Panc1 (cell line): ENCODE results near the gene KRTDAP. TPM values are rescaled to one million over a fixed set of nuclear protein-coding genes. Genes with fewer than 3 reads are reported as not detected.

Source experiments
- ATAC-seq: fragments of 200-7000 bp; cut with Tn5 transposase; 2 replicates; pipeline ENCODE4 v1.9.1; 2020; ENCODE audit warnings: mild to moderate bottlenecking, moderate library complexity
- BruUV-seq: library from RNA; stranded (reverse); fragments of 400-500 nt; replicated peaks from 2 replicates; lab custom pipeline; 2021; lab: Mats Ljungman, UMichigan
- CTCF ChIA-PET: fragments of 300-600 bp; sonication (Branson Sonifier 250); formaldehyde crosslinking; loops from one replicate; lab custom pipeline; 2022; ENCODE audit warnings: antibody characterized with exemption; lab: Charles Lee
- POLR2A ChIA-PET: fragments of 300-600 bp; sonication (Branson Sonifier 250); formaldehyde crosslinking; loops from one replicate; lab custom pipeline; 2022; ENCODE audit warnings: antibody characterized with exemption; lab: Charles Lee
- DNase-seq: peaks from one replicate; pipeline ENCODE4 v3.0.0-alpha.2; 2010; ENCODE audit warnings: low read depth, low spot score
- H3K27ac ChIP-seq: 2 replicates; pipeline ENCODE4 v1.5.1; 2011; ENCODE audit warnings: mild to moderate bottlenecking, low read length, inconsistent platforms
- H3K27me3 ChIP-seq: fragments of 200-500 bp; sonication (Bioruptor generic); 2 replicates; pipeline ENCODE4 v1.6.0; 2014; ENCODE audit warnings: low read length, inconsistent platforms; ENCODE audit not compliant: control insufficient read depth, insufficient read depth
- H3K36me3 ChIP-seq: fragments of 200-500 bp; sonication (Bioruptor generic); 2 replicates; pipeline ENCODE4 v1.5.1; 2014; ENCODE audit warnings: inconsistent platforms, mild to moderate bottlenecking, low read length, moderate library complexity; ENCODE audit not compliant: control insufficient read depth, insufficient read depth
- H3K4me1 ChIP-seq: 2 replicates; pipeline ENCODE4 v1.5.1; 2011; ENCODE audit warnings: inconsistent platforms, mild to moderate bottlenecking, low read length, moderate library complexity; ENCODE audit not compliant: control insufficient read depth, insufficient read depth
- H3K4me3 ChIP-seq, 2 experiments: 2 replicates each; pipeline ENCODE4 v1.5.1; 2011 to 2012; ENCODE audit warnings: low read depth in 2 of 2, low read length in 2 of 2, mild to moderate bottlenecking in 2 of 2, inconsistent platforms in 1 of 2, moderate library complexity in 1 of 2
- H3K9me3 ChIP-seq: fragments of 200-500 bp; sonication (Bioruptor generic); 2 replicates; pipeline ENCODE4 v1.5.1; 2014; ENCODE audit warnings: low read depth, mild to moderate bottlenecking, inconsistent platforms, low read length, moderate library complexity; ENCODE audit not compliant: control insufficient read depth, insufficient read depth
- POLR2AphosphoS5 ChIP-seq: IDR thresholded peaks from 2 replicates; pipeline ENCODE4 v1.6.1; 2012; ENCODE audit warnings: mild to moderate bottlenecking, low read depth, low read length, moderate library complexity
- REST ChIP-seq, 2 experiments: IDR thresholded peaks; 2 replicates each; pipeline ENCODE4 v1.6.1; 2011 to 2012; ENCODE audit warnings: low read depth in 2 of 2, control low read depth in 1 of 2, low read length in 1 of 2, mild to moderate bottlenecking in 1 of 2, moderate library complexity in 1 of 2; ENCODE audit not compliant: insufficient read depth in 1 of 2
- SIN3A ChIP-seq: IDR thresholded peaks from 2 replicates; pipeline ENCODE4 v1.6.1; 2012; ENCODE audit warnings: low read depth, mild to moderate bottlenecking, low read length, moderate library complexity, borderline replicate concordance; ENCODE audit not compliant: insufficient read depth
- TCF7L2 ChIP-seq: IDR thresholded peaks from 2 replicates; pipeline ENCODE4 v1.6.1; 2011; ENCODE audit warnings: mild to moderate bottlenecking, low read depth, low read length, inconsistent platforms
- in situ Hi-C: cut with HindIII; loops from 2 replicates; pipeline ENCODE4 v1.10.0; 2016; ENCODE audit warnings: low sequenced_read_pairs, low pct_unique_long_range_greater_than_20kb
- intact Hi-C: fragments of 100-400 bp; cut with micrococcal nuclease; formaldehyde crosslinking; loops from one replicate; pipeline ENCODE4 v1.10.0; 2022; ENCODE audit not compliant: unreplicated experiment
- total RNA-seq: library from RNA; stranded (reverse); gene quantifications from one replicate; pipeline ENCODE4 v1.2.1, GENCODE V29; 2021; ENCODE audit not compliant: unreplicated experiment
- TF ChIP-seq, protein P1 (sequence below): fragments of 450-650 bp; IDR thresholded peaks from 2 replicates; pipeline ENCODE4 v1.5.1; 2017; ENCODE audit warnings: mild to moderate bottlenecking

KRTDAP gene
- total RNA-seq, 1 experiment from 2014 or later, result not detected

DNA sequence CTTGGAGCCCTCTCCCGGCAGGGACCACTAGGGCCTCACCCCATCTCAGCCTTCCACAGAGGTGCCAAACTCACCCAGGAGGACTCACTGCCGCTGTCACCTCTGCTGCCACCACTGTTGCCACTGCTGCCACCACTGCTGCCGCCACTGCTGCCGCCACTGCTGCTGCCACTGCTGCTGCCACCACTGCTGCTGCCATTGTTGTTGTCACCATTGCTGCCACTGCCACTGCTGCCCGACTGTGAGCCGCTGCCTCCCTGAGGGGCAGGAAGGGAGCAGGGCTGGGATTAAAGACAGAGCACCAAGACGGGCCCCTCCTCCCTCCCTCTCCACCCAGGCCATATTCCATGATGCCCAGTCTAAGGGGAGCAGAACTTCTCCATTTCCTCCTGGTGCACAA is 21.1 kb upstream of the KRTDAP start:
- ATAC-seq (no peak), DNase-seq (no peak)
- POLR2A ChIA-PET, result no interaction called here
- BruUV-seq, result no TSS peak
- intact Hi-C loops (no loop called here), in situ Hi-C loops (no loop called here)
- Histone ChIP-seq H3K27ac (no peak overlapping the region), H3K9me3 (no peaks in the 10 kb centered on the region), H3K27me3 (peaks cover 16% of the 10 kb centered on the region), H3K4me3 (no peak overlapping the region), H3K36me3 (no peaks in the 10 kb centered on the region; the same call in 1 of the 2 replicates), H3K4me1 (peaks cover 10% of the 10 kb centered on the region; the same call in 1 of the 2 replicates)
- TF ChIP-seq POLR2AphosphoS5 (no peak), TCF7L2 (no peak), SIN3A (no peak), REST (IDR thresholded peaks at IDR 0.05; ENCODE audit: insufficient read depth in 1 of 2, low read depth in 2 of 2, low read length in 1 of 2) (no peak)
- TF ChIP-seq, protein P1, sequence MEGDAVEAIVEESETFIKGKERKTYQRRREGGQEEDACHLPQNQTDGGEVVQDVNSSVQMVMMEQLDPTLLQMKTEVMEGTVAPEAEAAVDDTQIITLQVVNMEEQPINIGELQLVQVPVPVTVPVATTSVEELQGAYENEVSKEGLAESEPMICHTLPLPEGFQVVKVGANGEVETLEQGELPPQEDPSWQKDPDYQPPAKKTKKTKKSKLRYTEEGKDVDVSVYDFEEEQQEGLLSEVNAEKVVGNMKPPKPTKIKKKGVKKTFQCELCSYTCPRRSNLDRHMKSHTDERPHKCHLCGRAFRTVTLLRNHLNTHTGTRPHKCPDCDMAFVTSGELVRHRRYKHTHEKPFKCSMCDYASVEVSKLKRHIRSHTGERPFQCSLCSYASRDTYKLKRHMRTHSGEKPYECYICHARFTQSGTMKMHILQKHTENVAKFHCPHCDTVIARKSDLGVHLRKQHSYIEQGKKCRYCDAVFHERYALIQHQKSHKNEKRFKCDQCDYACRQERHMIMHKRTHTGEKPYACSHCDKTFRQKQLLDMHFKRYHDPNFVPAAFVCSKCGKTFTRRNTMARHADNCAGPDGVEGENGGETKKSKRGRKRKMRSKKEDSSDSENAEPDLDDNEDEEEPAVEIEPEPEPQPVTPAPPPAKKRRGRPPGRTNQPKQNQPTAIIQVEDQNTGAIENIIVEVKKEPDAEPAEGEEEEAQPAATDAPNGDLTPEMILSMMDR, result no peak
- CTCF ChIA-PET, result interaction anchor here (1.1 kb wide), 1 partner anchor 16 kb away, joined by 5 read pairs; no protein-coding TSS in a partner anchor

- ATAC-seq (peak; percentile 30), DNase-seq (no peak)
- no TSS peak for BruUV-seq
- intact Hi-C loops, result no loop called here
- in situ Hi-C loops, result no loop called here
- Histone ChIP-seq H3K27me3 (peaks cover 16% of the 10 kb centered on the region), H3K27ac (no peak overlapping the region), H3K4me3 (peak overlapping the region; percentile 36 to 62), H3K4me1 (peaks cover 10% of the 10 kb centered on the region; the same call in 1 of the 2 replicates), H3K9me3 (no peaks in the 10 kb centered on the region), H3K36me3 (no peaks in the 10 kb centered on the region; the same call in 1 of the 2 replicates)
- POLR2A ChIA-PET, result no interaction called here
- no peak for TF ChIP-seq POLR2AphosphoS5
- no peak for TF ChIP-seq SIN3A
- TF ChIP-seq, protein P1, result no peak; the same call in 1 of the 2 replicates
- no peak for TF ChIP-seq TCF7L2
- no peak for TF ChIP-seq REST (IDR thresholded peaks at IDR 0.05; ENCODE audit: insufficient read depth in 1 of 2, low read depth in 2 of 2, low read length in 1 of 2)
- CTCF ChIA-PET, result interaction anchor here (0.5 to 1.1 kb wide), 4 partner anchors 16 to 454 kb away, joined by 3 to 9 read pairs (median 5); no protein-coding TSS in a partner anchor
Measured at GRCh38 chr19:35510626-35510964, 20.3 kb upstream of the KRTDAP start.
